KG1 (cell line): ENCODE results near the gene ATF3.

Experiments
- DNase-seq: peaks from one replicate; lab custom pipeline; 2025; lab: John Stamatoyannopoulos, UW

ATF3 gene

DNA sequence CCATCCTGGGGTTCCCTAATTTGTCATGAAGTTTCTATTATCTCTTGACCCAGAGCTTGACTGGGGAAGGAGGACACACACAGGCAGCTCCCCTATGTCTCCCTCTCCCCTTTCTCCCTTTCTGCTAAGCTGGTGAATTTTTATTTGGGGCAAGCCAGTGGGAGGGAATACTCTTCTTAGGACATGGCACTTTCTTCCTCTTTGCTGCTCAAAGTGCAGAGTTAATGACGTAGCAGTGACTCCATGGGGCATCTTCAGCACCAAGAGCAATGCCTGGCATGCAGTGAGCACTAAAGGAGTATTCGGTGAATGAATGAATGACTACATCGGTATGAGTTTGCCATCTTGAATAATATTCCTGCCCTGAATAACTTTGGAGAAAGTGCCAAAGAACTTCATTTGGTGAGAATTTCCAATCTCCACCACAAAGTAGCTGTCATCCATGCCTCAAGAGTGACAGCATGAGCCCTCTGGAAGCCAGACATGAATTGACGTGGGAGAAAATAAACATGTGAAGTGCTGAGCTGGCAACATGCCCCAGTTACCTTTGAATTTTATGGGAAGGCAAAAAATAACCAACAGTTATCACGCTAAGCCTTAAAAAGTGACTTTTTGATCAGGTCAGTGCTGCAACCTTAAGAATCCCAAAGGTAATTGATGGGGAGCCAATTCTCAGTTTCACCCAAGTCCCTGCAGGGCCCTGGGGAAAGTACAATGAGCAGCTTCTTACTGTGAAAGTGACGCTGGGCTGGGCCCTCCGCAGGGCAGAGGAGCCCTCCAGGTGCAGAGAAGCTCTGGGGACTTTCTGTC, 22.1 kb upstream of the ATF3 start:
- DNase-seq: no peak

GRCh38 chr1:212587016-212587887, 21.3 kb upstream of the ATF3 start:
- no peak for DNase-seq

GRCh38 chr1:212587888-212588510, 20.6 kb upstream of the ATF3 start:
- DNase-seq: no peak

GRCh38 chr1:212589446-212589845, 19.1 kb upstream of the ATF3 start:
- no peak for DNase-seq

DNA sequence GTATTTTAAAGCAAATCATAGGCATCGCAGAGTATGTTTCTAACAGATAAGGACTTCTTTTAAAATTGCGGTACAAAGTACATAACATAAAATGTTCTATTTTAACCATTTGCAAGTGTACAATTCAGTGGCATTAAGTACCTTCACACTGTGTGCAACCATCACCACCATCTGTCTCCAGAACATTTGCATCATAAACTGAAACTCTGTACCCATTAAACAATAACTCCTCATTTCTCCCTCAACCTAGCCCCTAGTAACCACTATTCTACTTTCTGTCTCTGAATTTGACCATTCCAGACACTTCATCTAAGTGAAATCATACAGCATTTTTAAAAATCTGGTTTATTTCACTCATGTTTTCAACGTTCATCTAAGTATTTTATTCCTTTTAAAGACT, 16.6 kb upstream of the ATF3 start:
- no peak for DNase-seq

DNA sequence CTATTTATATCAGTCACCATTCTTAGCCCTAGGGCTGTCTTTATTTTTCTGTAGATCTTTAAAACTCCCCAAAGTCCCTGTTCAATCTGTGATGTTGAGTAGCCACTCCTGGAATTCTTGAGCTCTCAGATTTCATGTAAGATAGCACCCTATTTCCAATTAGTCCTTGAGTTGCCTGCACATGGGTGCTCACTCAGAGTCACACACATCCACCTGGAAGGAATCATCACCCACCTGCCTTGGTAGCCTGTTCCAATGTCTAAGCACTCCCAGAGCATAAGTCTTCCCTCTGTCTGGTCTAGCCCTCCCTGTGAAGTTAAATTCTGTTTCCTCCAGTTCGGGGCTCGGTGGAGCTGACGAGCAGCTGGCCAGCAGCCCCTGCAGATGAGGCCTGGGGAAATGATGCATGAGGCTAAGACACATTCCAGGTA, 14.7 kb upstream of the ATF3 start:
- no peak for DNase-seq

- DNase-seq: no peak
These were observed 13.9 kb upstream of the ATF3 start for GRCh38 chr1:212594640-212595039.

GRCh38 chr1:212595229-212595628, 13.3 kb upstream of the ATF3 start:
- no peak for DNase-seq

GRCh38 chr1:212595787-212596714, 12.5 kb upstream of the ATF3 start:
- DNase-seq: no peak

GRCh38 chr1:212596798-212597197, 11.8 kb upstream of the ATF3 start:
- DNase-seq: no peak

DNA sequence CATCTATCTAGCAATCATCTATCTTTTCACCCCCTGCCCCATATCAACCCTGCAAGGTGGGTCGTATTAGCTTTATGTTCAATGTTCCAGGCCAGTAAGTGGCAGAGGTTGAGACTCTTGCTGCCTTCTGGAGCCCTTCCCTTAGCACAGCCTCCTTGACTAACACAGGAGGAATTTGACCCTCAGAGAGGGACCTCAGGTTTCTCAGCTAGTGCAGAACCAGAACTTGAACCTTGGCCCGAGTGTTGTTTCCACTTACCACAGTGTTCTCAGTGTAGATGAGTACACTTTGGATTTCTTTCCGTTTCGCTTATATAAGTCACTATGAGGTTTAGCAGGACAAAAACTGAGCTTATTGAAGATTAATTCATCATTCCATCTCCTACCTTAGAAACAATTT, 11.1 kb upstream of the ATF3 start:
- no peak for DNase-seq

DNA sequence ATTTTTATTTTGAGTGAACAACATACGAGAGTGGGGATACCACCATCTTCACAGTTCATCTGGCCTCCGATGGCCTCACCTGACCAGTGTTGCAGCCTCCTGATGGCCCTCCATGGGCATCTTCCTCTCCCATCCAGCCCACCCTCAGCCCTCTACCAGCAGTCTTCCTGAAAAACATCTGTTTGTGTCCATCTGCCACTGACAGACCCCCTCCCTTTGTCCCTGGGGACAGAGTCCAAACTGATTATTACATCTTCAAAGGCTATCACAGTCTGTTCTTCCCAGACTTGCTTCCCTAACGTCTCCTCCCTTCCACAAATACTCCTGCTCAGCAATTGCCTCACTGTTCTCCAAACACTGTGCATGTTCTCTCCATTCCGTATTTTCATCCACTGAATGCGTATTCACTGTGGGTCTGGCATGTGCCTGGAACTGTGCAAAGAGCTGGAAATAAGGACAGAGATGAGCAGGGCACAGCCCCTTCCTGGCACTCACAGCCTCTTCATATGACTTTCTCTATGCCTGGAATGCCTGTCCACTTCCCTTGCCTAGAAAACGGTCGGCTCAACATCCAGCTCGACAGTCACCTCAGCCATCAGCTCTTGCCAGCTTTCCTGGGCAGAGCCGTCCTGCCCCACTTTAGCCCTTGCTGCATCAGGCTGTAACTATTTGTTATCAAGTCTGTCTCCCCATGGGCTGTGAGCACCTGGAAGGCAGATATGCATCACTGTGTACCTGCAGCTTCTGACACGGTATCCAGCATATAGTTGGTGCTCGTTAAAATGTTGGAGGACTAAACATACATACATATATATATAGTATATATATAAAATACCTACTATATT, 8.3 kb upstream of the ATF3 start:
- no peak for DNase-seq

DNA sequence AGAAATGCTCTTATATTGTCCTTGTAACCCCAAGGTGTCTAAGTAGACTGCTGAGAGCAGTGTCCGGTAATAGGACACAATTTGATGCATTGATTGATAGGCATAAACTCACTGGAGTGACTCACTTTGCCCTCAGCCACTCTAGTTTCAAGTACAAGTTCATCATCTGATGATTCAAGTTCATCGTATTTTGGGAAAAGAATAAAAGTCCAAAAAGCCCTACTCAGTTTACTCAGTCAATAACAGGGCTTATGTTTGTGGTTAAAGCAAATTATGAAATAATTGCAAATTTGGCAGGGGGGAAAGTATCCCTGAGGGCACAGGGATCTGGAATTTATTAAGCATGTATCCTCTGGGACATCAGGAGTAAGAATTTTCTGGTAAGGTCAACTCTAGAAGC, 7.6 kb upstream of the ATF3 start:
- DNase-seq: no peak

DNA sequence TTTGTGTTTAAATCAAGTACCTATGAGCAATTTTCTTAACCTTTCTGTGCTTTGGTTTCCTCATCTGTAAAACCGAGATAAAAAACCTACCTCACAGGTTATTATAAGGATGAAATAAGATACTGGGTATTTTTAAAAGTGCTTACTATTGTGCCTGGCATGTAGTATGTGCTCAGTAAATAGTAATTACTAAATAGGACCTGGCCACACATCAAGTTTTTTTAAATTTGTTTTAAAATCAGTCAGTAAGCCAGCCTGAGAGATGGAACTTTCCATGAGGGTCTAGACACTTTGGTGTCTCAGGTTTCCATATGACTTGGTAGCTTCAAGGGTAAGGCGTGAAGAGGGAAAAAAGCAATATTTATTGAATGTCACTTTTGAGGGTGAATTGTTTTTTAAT, 7.0 kb upstream of the ATF3 start:
- no peak for DNase-seq

GRCh38 chr1:212605441-212606394, 2.8 kb upstream of the ATF3 start:
- no peak for DNase-seq

- DNase-seq: no peak
These were observed 2.0 kb upstream of the ATF3 start for GRCh38 chr1:212606395-212607205.

DNA sequence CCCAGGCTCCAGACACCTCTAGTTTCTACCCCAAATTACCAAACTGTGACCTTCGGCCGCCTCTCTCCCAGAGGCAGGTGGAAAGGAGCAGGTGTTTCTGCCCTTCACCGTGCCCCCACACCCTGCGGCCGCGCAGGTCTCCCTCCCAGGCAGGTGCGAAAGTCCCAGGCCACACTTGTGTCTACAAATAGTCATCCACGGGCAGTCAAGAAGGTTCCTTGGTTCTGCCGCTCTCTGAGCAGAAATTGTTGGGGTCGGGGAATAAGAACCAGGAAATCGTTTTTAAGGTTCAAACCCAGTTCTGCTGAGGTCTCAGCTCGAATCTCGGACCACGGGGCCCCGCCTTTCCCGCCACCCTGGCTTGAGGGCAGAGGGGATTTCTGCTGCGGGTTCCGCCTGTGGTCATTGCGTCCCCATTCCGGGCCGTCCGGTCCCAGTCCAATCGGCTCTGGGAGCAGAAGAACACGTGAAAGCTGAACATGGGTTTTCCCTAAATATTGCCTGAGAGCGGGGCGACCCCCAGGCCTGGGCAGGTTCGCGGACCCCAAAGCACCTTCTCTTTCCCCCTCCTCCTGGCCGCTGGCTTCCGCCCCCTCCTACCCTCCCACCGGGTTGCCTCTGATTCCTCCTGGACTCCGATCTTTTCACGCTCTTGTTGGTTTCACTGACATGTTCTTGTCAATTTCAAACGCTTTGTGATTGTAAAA, 1.2 kb upstream of the ATF3 start:
- no peak for DNase-seq

GRCh38 chr1:212607913-212608391, 609 bp upstream of the ATF3 start:
- no peak for DNase-seq
